Limb (tissue), 2 donors: ENCODE results near the gene HFM1.
"Not testable (repeated sequence)": the region's sequence is repeated elsewhere in the genome, so short reads cannot be mapped to it uniquely, and the experiment has no call there.

Experiments used
- DNase-seq, 2 donors: peaks; one replicate each; pipeline ENCODE4 v3.0.0-alpha.2; 2016; ENCODE audit errors: extremely low spot score in 2 of 2

Gene HFM1

DNA sequence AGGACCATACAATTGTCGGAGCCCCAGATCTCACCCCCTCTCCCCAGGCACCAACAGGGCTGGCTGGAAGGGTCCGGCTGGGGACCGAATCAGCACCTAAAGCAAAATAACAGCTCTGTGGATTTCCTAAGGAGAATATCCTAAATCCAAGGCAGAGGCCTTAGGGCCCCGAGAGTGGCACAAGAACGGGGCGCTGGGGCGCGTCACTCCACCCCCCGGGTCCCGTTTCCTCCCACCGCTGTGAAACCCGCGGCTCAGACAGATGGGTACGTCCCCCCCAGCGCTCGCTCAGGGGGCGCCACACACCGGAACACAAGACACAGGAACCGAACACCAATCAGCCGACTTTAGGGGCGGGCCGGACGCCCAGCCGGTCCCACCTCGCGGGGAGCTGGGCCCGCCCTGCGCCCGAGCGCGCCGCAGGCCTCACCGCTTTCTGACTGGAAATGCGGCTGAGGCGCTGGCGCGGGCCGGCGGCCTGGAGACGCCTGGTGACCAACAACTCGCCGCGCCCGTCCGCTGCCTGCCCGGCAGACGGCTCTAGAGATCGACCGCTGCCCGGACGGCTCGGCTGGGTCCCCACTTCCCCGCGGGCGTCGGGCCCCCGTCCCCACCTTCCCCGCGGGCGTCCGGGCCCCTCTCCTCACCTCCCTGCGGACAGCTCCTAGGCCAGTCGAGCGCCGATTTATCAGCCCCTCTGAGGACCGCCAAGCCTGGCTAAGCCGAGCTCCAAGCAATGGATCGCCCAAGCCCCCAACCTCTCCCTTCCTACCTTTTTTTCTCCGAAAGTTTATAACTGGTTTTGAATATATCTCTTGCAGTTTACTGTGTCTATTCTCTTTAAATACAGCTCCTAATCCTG lies at the start of gene HFM1:
Gene HFM1, minus strand, starts transcription at position 687 of the 862 bp plus-strand sequence. CDS start 3,755 bp downstream, outside the sequence.
- DNase-seq = peak; percentile 89 to 92

DNA sequence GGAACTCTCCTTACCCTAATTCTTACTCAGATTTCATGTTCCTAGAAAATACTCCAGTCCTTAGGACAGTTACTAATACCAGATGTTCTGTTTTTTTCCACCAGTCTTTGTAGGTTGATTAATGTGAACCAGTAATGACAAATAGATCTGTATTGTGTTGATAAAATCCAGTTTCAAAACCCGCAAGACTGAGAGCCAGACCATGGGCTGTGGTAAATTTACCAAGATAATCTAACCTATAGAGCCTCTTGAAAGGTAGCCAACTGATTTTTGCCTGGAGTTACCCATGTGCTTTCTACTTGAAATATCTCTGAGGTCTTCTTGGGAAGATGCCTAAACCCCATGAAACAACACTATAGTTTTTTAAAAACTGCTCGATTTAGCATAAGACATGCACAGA lies 49.5 kb upstream of the HFM1 start:
- DNase-seq = no peak

DNA sequence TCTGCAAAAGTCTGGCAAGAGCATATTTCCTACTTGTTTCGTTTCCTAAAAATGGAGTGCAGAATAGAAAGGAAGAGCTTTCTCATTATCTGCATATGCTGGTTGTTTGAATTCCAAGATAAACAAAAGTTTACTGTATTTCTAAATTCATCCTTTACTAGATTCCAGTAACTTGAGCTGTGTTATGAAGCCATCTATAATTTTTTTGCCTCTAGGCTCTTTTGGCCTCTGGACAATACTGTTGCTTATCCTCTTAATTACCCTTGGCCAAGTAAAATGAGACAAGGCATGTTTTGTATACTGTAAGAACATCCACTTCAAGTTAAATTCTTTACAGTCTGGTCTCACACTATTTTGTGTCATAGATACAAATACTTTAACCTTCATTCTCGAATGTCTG lies 45.6 kb upstream of the HFM1 start:
- DNase-seq = peak in 1 of 2 donors; percentile 22

DNA sequence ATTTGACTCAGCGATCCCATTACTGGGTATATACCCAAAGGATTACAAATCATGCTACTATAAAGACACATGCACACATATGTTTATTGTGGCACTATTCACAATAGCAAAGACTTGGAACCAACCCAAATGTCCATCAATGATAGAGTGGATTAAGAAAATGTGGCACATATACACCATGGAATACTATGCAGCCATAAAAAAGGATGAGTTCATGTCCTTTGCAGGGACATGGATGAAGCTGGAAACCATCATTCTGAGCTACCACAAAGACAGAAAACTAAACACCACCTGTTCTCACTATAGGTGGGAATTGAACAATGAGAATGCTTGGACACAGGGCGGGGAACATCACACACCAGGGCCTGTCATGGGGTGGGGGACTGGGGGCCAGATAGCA lies 43.1 kb upstream of the HFM1 start:
- not testable (repeated sequence) for DNase-seq

GRCh38 chr1:91441980-91442379 lies 37.3 kb upstream of the HFM1 start:
- not testable (repeated sequence) for DNase-seq

DNA sequence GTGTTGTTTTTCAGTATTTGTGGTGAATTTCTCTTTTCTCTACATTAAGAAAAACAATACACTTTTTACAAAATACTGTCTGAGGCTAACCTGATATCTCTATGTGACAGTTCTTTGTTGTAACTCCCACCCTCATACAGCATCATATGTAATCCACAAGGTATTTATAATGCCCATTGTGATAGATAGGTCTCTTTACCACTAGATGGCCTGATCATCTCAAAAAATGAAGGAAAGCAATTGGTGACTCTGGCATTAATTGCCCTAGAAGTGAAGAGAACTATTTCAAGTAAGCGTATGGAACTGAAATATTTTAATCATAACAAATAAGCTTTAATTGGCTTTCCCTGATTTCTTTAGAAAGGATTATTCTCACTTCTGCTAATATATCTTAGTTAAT lies 36.2 kb upstream of the HFM1 start:
- DNase-seq = no peak

GRCh38 chr1:91439016-91439415 lies 34.4 kb upstream of the HFM1 start:
- no peak for DNase-seq

- DNase-seq = no peak
These were observed 23.7 kb upstream of the HFM1 start for GRCh38 chr1:91428182-91428798.

- no peak for DNase-seq
These were observed 23.1 kb upstream of the HFM1 start for GRCh38 chr1:91427741-91428140.

- DNase-seq = not testable (repeated sequence)
These were observed 17.9 kb upstream of the HFM1 start for GRCh38 chr1:91422523-91422922.

- no peak for DNase-seq
These were observed 7.7 kb upstream of the HFM1 start for GRCh38 chr1:91412371-91412770.

DNA sequence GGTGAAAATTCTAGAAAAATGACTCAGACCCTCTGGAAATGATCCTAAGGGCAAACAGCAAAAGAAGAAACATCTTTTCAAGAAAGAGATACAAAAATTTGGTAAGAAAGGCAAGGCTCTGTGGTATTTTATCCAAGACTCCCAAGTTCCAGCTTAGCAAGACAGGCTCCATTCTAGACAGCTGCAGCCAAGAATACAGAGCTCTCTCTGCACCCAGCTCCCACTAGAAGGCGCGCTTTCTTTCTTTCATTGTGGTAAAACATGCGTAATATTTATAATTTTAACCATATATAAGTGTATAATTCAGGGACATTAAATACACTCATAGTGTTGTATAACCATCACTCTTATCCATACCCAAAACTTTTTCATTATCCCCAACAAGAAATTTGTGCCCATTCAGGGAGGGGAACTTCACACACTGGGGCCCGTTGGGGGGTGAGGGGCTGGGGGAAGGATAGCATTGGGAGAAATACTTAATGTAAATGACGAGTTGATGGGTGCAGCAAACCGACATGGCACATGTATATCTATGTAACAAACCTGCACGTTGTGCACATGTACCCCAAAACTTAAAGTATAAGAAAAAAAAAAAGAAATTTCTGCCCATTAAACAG lies 2.2 kb upstream of the HFM1 start:
- DNase-seq = no peak

DNA sequence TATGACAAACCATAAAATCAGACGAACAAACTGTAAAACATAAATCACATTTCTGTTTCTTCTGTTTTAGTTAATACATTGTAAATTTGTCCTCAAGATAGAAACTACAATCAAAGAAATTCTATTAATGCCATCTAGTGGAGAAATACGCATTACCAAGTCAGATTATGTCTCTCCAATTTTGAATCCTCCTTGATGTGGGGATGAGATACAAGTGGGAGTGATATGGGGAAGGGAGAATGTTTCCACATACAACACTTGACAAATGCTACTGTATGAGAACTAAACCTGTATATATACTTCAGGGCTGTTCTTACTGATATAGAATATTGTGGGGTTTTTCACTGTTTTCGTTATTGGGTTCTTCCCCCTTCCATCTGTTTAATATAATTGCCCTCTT lies 2.6 kb downstream of the HFM1 start:
- peak in 1 of 2 donors; percentile 52 for DNase-seq

GRCh38 chr1:91400133-91400725 lies 4.4 kb downstream of the HFM1 start:
- no peak for DNase-seq

GRCh38 chr1:91398291-91398690 lies 6.3 kb downstream of the HFM1 start:
- DNase-seq = no peak

- no peak for DNase-seq
These were observed 7.0 kb downstream of the HFM1 start for GRCh38 chr1:91397605-91398004.

DNA sequence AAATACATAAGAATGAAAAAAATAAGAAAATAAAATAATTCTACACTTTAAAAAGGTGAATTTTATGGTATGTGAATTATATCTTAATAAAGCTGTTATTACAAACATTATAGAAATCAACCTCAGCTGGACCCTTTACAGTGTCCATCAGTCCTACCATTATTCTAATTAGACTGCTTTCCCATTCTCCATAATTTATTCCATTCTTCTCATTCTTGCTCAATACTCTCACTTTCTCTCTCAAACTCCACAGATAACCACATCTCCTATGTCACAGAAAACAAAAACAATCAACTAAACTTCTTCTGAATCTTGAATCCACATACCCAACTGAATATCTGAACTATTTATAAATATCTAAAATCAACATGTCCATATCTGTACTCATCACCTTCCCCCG lies 11.6 kb downstream of the HFM1 start:
- no peak for DNase-seq

DNA sequence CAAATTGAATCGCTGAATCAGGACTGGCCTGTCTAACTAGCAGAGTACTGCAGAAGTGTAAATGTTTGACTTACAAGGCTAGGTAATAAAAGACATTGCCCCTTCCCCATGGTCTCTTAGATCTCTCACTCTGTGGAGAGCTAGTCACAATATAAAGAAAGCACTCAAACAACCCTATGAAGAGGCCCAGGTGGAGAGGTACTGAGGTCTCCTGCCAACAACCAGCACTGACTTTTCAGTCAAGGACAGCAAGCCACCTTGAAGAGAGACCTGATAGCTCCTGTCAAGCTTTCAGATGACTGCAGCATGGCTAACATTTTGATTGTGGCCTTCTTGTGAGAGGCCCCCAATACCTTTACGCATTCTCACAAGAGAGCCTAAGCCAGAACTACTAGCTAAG lies 18.5 kb downstream of the HFM1 start:
- DNase-seq = no peak

DNA sequence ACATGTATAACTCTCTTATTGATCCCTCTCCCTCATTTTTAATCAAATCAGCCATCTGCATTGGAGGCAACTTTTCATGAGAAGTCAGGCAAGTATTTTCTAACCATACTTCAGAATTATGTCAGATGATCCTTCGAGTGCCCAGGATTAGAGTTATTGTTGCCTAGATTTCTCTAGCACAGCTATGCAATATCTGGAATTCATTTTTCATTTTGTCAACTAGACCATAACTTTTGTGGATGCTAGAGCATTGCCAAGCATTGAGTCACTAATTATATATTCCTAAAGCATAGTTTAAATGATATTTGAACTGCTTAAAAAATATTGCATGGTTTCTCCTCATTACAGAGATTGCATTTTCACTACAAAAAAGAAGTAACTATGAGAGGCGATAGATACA lies 21.2 kb downstream of the HFM1 start:
- DNase-seq = no peak

- no peak for DNase-seq
These were observed 22.8 kb downstream of the HFM1 start for GRCh38 chr1:91381844-91382243.

GRCh38 chr1:91374086-91374485 lies 30.6 kb downstream of the HFM1 start:
- no peak for DNase-seq

GRCh38 chr1:91372230-91372629 lies 32.4 kb downstream of the HFM1 start:
- DNase-seq = not testable (repeated sequence)
